Calu3 (cell line): Measurements from ENCODE around the gene CFAP57. TPM values are rescaled to one million over a fixed set of nuclear protein-coding genes. Genes with fewer than 3 reads are reported as not detected.

Source experiments
- BruUV-seq: library from RNA; stranded (reverse); fragments of 400-500 nt; replicated peaks from 2 replicates; lab custom pipeline; 2021; lab: Mats Ljungman, UMichigan
- CTCF ChIA-PET: fragments of 300-600 bp; sonication (Branson Sonifier 250); formaldehyde crosslinking; loops from one replicate; lab custom pipeline; 2022; ENCODE audit warnings: antibody characterized with exemption; lab: Charles Lee
- DNase-seq: peaks from one replicate; pipeline ENCODE4 v3.0.0; 2022
- H3K27ac Mint-ChIP-seq: one replicate; pipeline ENCODE4 v1.8.0; 2022; ENCODE audit warnings: mixed read lengths; ENCODE audit not compliant: unreplicated experiment
- H3K27me3 Mint-ChIP-seq: one replicate; pipeline ENCODE4 v1.8.0; 2022; ENCODE audit warnings: mixed read lengths; ENCODE audit not compliant: unreplicated experiment
- H3K36me3 Mint-ChIP-seq: one replicate; pipeline ENCODE4 v1.8.0; 2022; ENCODE audit warnings: mild to moderate bottlenecking, moderate library complexity, mixed read lengths; ENCODE audit not compliant: insufficient read depth, unreplicated experiment
- H3K4me1 Mint-ChIP-seq: one replicate; pipeline ENCODE4 v1.8.0; 2022; ENCODE audit warnings: mild to moderate bottlenecking, low read depth, mixed read lengths; ENCODE audit not compliant: unreplicated experiment
- H3K4me3 Mint-ChIP-seq: one replicate; pipeline ENCODE4 v1.8.0; 2022; ENCODE audit warnings: mild to moderate bottlenecking, low read depth, moderate library complexity, mixed read lengths; ENCODE audit not compliant: unreplicated experiment
- H3K9me3 Mint-ChIP-seq: one replicate; pipeline ENCODE4 v1.8.0; 2022; ENCODE audit warnings: low read depth, mixed read lengths; ENCODE audit not compliant: unreplicated experiment
- CTCF ChIP-seq: fragments of 200-600 bp; IDR thresholded peaks from one replicate; pipeline ENCODE4 v1.8.0; 2022; ENCODE audit warnings: antibody characterized with exemption; ENCODE audit not compliant: unreplicated experiment
- intact Hi-C: fragments of 100-400 bp; cut with micrococcal nuclease; formaldehyde crosslinking; loops from one replicate; pipeline ENCODE4 v1.10.0; 2022; ENCODE audit not compliant: unreplicated experiment
- total RNA-seq: library from RNA; stranded (reverse); gene quantifications from 2 replicates; pipeline ENCODE4 v1.2.3, GENCODE V29; 2022

Gene CFAP57
- total RNA-seq, 1 experiment from 2014 or later, result 0.26 TPM

- DNase-seq, result no peak
- no peaks in the 10 kb centered on the region for H3K9me3 Mint-ChIP-seq
- H3K4me3 Mint-ChIP-seq, result peak overlapping the region; percentile 83
- no peak for TF ChIP-seq CTCF
- no TSS peak for BruUV-seq
- intact Hi-C loops, result no loop called here
- no peak overlapping the region for H3K27ac Mint-ChIP-seq
- peaks cover 29% of the 10 kb centered on the region for H3K36me3 Mint-ChIP-seq
- CTCF ChIA-PET, result interaction anchor here (0.7 to 1.9 kb wide), 11 partner anchors 9 to 509 kb away, joined by 3 to 14 read pairs (median 4); partner anchors contain the start of genes CDC20, ELOVL1 and TMEM125
- no peaks in the 10 kb centered on the region for H3K27me3 Mint-ChIP-seq
- peaks cover 28% of the 10 kb centered on the region for H3K4me1 Mint-ChIP-seq
Observed at GRCh38 chr1:43286115-43286514, 114.0 kb downstream of the CFAP57 start.

GRCh38 chr1:43286533-43286932 is 114.4 kb downstream of the CFAP57 start:
- Mint-ChIP-seq H3K9me3 (no peaks in the 10 kb centered on the region), H3K36me3 (peaks cover 25% of the 10 kb centered on the region), H3K4me1 (peaks cover 28% of the 10 kb centered on the region), H3K4me3 (peak overlapping the region; percentile 83), H3K27ac (no peak overlapping the region), H3K27me3 (no peaks in the 10 kb centered on the region)
- TF ChIP-seq CTCF, result no peak
- BruUV-seq, result no TSS peak
- CTCF ChIA-PET, result interaction anchor here (0.7 kb wide), 1 partner anchor 509 kb away, joined by 3 read pairs; no protein-coding TSS in a partner anchor
- DNase-seq, result no peak
- intact Hi-C loops, result no loop called here

DNA sequence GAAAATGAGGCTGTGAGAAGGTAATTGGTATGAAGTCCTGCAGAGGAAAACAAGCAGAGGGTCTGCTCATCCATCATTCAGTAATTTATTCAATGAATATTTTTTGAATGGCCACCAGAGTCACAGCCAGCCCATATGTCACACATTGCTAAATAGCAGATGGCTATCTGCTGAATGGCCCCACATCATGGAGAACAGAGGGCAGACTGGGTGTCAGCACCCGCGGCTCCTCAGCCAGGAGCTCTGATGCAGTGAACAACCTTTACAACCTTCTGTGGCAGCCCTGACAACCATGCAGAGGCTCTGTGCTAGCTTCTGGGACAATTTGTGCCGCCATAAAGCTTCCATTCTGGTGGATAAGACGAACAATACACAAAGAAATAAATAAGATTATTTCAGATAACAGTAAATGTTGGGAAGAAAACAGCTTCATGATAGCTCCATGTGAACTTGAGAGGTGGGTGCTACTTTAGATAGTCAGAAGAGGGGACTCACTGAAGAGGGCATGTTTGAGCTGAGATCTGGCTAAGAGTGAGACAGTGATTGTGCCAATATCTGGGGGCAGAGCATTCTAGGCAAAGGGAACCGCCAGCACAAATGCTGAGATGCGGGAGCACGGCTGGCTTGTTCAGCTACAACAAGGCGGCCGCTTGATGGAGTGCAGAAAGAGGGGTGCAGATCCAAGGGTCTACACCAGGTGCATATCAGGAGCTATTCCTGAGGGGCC is 116.1 kb downstream of the CFAP57 start:
- CTCF ChIA-PET, result no interaction called here
- no peak for TF ChIP-seq CTCF
- intact Hi-C loops, result no loop called here
- H3K27ac Mint-ChIP-seq, result no peak overlapping the region
- H3K36me3 Mint-ChIP-seq, result peaks cover 19% of the 10 kb centered on the region
- H3K27me3 Mint-ChIP-seq, result no peaks in the 10 kb centered on the region
- no TSS peak for BruUV-seq
- peaks cover 28% of the 10 kb centered on the region for H3K4me1 Mint-ChIP-seq
- no peak for DNase-seq
- no peaks in the 10 kb centered on the region for H3K9me3 Mint-ChIP-seq
- H3K4me3 Mint-ChIP-seq, result no peak overlapping the region

- Mint-ChIP-seq H3K27me3 (no peaks in the 10 kb centered on the region), H3K4me1 (peaks cover 23% of the 10 kb centered on the region), H3K9me3 (no peaks in the 10 kb centered on the region), H3K27ac (no peak overlapping the region), H3K36me3 (peaks cover 18% of the 10 kb centered on the region), H3K4me3 (no peak overlapping the region)
- no peak for DNase-seq
- TF ChIP-seq CTCF, result no peak
- CTCF ChIA-PET, result no interaction called here
- intact Hi-C loops, result no loop called here
- BruUV-seq, result no TSS peak
Observed at GRCh38 chr1:43288785-43289706, 116.9 kb downstream of the CFAP57 start.
